NCI-H146 treated with DMSO at 0.1 percent for 48 hours (cell line): ENCODE measurements around the gene SCARB1.
"Not testable (repeated sequence)": the region's sequence is repeated elsewhere in the genome, so short reads cannot be mapped to it uniquely, and the experiment has no call there.

Experiments used
- DNase-seq: peaks from one replicate; lab custom pipeline; 2025; ENCODE audit not compliant: unreplicated experiment; lab: John Stamatoyannopoulos, UW

SCARB1 gene

DNA sequence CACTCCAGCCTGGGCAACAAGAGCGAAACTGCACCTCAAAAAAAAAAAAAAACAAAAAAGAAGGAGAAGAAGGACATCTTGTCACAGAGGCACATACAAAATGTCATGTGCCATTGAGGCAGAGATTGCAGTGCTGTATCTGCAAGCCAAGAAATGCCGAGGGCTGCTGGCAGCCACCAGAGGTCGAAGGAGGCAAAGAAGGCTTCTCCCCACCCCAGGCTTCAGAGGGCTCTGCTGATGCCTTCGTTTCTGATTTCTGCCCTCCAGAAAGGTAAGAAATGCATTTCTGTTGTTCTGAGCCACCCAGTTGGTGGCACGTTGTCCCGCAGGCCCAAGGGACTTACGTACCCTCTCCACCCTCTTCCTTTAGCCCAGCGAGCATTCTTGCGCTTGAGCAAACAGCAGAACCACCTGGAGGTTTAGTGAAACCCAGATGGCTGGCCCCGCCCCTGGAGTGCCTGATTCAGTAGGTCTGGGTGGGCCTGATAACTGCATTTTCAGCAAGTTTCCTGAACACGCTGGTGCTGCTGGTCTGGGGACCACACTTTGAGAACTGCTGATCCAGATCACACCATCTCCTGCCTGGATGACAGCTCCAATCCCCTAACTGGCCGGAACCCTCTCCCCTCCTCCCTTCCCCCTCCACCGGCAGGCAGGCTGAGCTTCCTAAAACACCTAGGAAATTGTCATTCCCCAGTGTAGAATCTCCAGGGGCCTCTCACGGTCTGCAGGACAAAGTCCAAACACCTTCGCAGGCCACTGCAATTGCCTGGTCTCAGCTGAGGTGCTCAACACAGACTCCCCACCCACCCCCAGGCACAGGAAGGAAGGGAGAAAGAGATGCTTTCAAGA, 21.1 kb upstream of the SCARB1 start:
- peak; percentile 6 for DNase-seq

GRCh38 chr12:124883263-124884130, 19.8 kb upstream of the SCARB1 start:
- DNase-seq, result no peak

DNA sequence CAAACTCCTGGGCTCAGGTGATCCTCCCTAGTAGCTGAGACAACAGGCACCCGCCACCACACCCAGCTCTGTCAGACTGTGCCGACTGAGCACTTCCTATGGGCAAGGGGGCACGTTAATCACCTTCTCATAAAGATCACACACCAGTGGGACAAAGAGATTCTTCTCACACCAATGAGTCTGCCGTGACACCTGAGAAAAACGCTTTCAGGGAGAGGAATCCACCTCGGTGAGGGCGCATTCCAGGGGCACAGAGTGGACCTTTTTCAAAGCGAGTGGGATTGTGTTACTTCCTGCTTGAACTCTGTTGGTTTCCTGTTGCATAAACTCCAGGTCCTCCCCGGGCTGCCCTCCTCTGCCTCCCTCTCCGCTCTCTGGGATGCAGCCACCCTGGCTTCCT, 17.5 kb upstream of the SCARB1 start:
- no peak for DNase-seq

- DNase-seq, result not testable (repeated sequence)
These were observed 16.7 kb upstream of the SCARB1 start for GRCh38 chr12:124880335-124880734.

DNA sequence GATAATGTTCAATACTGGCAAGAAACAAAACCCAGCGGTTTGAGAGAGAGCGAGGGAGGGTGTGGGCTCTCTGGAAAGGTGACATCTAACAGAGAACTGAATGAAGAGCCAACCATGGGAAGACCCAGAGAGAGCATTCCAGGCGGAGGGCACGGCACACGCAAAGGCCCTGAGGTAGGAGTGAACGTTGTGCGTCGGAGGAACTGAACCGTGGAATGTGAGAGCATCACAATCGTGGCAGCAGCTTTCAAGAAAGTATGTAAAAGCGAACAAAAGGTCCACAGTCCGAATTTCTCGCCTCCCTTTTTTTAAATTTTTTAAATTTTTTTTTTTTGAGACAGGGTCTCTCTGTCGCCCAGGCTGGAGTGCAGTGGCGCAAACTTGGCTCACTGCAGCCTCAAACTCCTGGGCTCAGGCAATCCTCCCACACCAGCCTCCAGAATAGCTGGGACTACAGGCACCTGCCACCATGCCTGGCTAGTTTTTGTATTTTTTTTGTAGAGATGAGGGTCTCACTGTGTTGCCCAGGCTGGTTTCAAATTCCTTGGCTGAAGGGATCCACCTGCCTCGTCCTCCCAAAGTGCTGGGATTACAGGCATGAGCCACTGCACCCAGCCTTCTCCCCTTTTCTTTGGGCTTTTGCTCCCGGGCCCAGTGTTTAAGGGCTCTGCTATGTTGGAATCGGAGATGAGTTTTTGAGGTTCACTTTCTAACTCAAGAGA, 15.3 kb upstream of the SCARB1 start:
- no peak for DNase-seq

DNA sequence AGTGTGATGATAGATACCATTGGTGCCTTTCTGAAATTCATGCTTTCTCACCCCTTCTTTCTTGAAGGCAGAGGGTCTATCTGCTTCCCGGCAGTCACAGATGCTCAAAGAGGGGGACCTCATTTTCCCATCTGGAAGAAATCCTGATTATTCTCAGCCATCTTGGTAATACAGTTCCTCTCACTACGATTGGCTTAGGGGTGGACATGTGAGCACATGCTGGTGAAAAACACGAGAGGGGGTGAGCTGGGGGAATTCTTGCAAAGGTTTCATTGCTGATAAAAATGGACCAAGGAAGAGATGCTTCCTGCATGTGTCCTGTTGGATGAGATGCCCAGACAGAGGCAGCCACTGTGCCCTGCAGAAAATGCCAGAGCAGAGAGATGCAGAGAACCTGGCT, 13.8 kb upstream of the SCARB1 start:
- DNase-seq, result no peak

DNA sequence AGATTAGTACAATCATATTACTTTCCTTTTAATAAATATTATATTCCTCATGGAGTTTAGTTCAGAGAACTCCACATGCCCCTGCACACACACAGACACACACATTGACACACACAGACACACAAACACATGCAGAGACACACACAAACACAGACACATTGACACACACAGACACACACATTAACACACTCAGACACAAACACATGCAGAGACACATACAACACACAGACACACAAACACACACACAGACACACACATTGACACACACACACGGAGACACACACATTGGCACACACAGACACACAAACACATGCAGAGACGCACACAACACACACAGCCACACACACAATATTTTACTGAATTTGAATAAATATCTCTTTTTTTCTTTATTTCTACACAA, 12.5 kb upstream of the SCARB1 start:
- no peak for DNase-seq

- no peak for DNase-seq
These were observed 12.1 kb upstream of the SCARB1 start for GRCh38 chr12:124875803-124876132.

GRCh38 chr12:124874988-124875802, 11.5 kb upstream of the SCARB1 start:
- no peak for DNase-seq

- DNase-seq, result no peak
These were observed 10.5 kb upstream of the SCARB1 start for GRCh38 chr12:124874188-124874587.

DNA sequence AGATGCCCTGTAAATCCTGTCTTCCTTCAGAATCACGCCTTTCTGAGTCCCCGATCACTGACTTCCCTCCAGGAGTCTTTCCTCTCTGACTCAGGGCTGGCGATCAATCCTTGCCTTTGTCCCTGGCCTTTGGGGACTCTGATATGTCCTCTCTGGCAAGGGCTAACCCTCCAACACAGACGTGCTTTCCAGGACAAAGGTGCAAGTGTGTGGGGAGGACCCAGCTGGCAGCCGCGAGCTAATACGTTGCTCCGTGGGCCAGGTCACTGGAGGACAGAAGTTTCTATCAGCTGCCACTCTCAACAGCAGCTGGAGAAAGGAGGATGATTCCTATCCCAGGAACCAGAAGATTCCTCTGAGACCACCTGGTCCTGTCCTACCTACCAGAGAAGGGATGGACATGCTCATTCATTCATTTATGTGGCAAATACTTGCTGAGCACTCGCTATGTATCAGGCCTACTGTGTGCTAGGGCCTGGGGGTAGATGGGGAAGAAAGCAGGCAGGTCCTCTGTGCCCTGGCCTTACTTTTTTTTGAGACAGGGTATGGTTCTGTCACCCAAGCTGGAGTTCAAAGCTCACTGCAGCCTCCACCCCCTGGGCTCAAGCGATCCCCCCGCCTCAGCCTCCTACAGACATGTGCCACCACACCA, 8.5 kb upstream of the SCARB1 start:
- DNase-seq, result no peak

DNA sequence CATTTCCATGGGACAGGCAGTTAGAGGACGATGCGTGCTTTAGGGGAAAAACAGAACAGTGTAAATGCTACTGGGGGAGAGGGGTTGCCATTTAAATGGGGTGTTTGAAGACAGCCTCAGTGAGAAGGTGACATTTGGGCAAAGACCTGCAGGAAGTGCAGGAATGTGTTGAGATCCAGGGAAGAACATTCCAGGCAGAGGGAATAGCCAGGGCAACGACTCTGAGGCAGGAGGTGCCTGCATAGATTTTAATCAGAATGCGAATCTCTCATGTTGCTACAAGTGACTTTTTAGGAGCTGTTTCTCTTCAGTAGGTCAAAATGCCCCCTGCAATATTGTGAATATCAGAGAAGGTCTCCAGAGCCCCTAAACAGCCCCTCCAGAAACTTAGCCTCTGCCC, 7.6 kb upstream of the SCARB1 start:
- DNase-seq, result no peak

DNA sequence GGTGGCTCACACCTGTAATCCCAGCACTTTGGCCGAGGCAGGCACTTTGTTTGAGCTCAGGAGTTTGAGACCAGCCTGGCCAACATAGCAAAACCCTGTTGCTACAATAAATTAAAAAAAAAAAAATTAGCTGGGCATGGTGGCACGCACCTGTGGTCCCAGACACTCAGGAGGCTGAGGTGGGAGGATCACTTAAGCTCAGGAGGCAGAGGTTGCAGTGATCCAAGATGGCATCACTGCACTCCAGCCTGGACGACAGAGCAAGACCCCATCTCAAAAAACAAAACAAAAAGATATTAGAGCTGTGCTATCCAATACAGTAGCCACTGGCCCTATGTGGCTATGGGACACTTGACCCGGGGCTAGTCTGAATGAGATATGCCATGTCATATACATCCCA, 6.9 kb upstream of the SCARB1 start:
- no peak for DNase-seq

GRCh38 chr12:124869059-124869665, 5.5 kb upstream of the SCARB1 start:
- no peak for DNase-seq

DNA sequence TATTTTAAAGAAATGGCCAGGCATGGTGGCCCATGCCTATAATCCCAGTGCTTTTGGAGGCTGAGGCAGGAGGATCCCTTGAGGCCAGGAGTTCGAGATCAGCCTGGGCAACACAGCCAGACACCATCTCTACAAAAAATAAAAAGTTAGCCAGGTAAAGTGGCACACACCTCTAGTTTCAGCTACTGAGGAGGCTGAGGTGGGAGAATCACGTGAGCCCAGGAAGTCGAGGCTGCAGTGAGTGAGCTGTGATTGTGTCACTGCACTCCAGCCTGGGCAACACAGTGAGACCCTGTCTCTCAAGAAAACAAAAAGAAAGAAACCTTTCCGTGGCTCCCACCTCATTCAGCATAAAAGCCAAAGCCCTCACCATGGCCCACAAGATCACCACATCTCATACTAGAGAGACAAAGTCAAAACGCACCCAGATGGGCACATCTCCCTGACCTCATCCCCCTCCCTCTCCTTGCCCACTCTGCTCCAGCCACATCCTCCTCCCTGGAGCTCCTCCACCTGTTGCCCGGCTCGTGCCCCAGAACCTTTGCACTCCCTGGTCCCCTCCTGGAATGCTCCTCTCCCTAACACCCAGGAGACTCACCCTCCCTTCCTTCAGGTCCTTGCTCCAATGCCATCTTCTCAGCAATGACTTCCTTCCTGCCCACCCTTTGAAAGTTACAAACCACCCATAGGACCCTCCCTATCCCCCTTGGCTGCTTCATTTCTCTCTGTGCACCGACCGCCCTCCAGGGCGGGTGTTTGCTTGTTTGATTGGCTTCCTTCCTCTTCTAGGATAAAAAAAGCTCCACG, 4.8 kb upstream of the SCARB1 start:
- DNase-seq, result no peak

GRCh38 chr12:124867401-124867930, 3.8 kb upstream of the SCARB1 start:
- no peak for DNase-seq

DNA sequence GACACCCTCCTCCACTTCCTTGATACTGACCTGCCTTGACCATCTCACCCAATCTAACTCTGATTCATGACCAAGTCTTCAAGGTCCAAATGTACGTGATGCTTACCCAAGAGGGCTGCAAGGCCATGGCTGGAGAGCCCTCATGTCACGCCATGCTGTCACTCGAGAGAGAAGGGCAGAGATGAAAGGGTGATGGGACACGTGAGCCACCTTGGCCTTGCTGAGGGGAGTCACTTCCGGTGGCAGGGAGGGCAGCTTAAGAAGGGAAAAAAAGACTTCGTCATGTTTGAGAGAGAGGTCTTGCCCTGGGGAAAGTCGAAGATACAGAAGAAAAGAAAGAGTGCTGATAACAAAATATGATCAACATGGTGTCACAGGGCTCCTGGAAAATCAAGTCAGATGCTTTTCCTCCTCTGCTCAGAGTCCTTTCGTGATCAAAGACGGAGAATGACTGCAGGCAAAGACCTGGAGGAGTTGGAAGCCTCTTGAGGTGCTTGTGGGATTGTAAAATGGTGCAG, 3.3 kb upstream of the SCARB1 start:
- DNase-seq, result no peak

- no peak for DNase-seq
These were observed 2.7 kb upstream of the SCARB1 start for GRCh38 chr12:124866195-124866882.
